Measurements from ENCODE around the gene FOXJ2. TPM values are rescaled to one million over a fixed set of nuclear protein-coding genes. Genes with fewer than 3 reads are reported as not detected.
"Not testable (repeated sequence)": the region's sequence is repeated elsewhere in the genome, so short reads cannot be mapped to it uniquely, and the experiment has no call there.

Gene FOXJ2
- total RNA-seq (10 to 100 TPM; 32.4 to 33.4 TPM), polyA plus RNA-seq (10 to 100 TPM in 1 of 2 donors, 1 to 10 TPM in 1; 4.8 to 18.3 TPM)

DNA sequence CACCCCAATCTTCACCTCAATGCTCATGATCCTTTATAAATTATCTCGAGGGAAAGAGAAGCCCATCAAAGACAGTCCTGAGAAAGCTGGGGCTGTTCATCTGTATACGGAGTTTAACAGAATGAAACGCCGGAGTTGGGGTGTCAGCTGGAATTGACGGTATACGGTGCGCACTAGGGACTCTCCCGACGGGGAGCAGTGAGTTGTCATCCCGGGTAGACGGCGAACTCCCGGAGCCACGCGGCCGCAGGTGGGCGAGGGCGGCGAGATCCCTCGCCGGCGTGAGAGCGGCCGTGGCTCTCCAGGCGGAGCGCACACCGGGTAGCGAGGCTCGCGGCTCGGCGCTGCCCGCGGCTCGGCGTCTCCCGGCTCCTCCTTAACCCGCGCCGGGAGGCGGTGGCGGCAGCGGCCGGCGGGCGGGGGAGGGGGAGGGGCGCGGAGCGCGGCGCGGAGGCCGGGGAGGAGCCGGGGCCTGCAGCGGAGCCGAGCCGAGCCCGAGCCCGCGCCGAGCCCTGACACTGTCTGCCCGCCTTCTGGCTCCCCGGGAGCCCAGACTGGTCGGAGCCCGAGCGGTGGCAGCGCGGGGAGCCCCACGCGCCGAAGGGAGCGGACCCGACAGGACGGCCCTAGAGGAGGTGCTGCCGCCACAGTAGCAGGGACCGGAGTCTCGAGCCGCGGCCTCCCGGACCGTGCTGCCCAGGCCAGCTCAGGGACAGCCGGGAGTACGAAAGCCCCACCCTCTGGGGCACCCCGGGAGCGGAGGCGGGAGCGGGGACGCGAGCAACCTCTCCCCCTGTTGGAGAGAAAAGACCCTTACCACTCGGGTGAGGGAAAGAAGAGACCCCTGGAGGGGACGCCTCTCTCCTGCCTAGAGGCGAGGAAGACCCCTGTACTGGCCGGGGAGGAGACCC lies at the start of gene FOXJ2:
Gene FOXJ2 (plus strand): TSS at position 475 of the 911 bp plus-strand sequence. CDS start 7,117 bp downstream, outside the sequence.
- DNase-seq, result peak; percentile 75 to 84 (median 82)
- Histone ChIP-seq H3K36me3 (ENCODE audit: insufficient read depth, low read length) (no peaks in the 10 kb centered on the region), H3K27me3 (ENCODE audit: insufficient read depth, low read length) (no peaks in the 10 kb centered on the region), H3K4me1 (ENCODE audit: insufficient read depth, low read length) (peaks cover 57% of the 10 kb centered on the region), H3K27ac (ENCODE audit: low read depth, low read length) (peak within 1 kb of the TSS; percentile 97), H3K4me3 (ENCODE audit: low read length in 2 of 2) (peak within 1 kb of the TSS; percentile 87 to 95), H3K9me3 (ENCODE audit: control insufficient read depth in 1 of 2, low read length in 2 of 2) (no peaks in the 10 kb centered on the region)
- intact Hi-C loops (cut with micrococcal nuclease), result loop anchor here (1.0 to 2.0 kb wide), 3 partner anchors 14 to 50 kb away; partner anchors contain the start of genes C3AR1 and NECAP1
- Mint-ChIP-seq H3K27me3 (no peaks in the 10 kb centered on the region), H3K36me3 (peaks cover 0 to 13% of the 10 kb centered on the region in 2 donors), H3K4me1 (peaks cover 41 to 56% (median 52%) of the 10 kb centered on the region in 4 donors), H3K9me3 (no peaks in the 10 kb centered on the region), H3K27ac (peak within 1 kb of the TSS; percentile 93 to 97 (median 96)), H3K4me3 (peak within 1 kb of the TSS; percentile 88 to 94 (median 90))
- CTCF ChIA-PET (ENCODE audit: partially characterized antibody), result interaction anchor here (0.6 to 8.5 kb wide), 7 partner anchors 13 to 205 kb away, joined by 3 to 85 read pairs (median 4); partner anchors contain the start of gene NECAP1
- POLR2A ChIA-PET (ENCODE audit: partially characterized antibody), result interaction anchor here (0.7 to 5.3 kb wide), 14 partner anchors 9 to 1726 kb away, joined by 3 to 29 read pairs (median 4); partner anchors contain the start of genes C3AR1, NECAP1 and SLC2A3

DNA sequence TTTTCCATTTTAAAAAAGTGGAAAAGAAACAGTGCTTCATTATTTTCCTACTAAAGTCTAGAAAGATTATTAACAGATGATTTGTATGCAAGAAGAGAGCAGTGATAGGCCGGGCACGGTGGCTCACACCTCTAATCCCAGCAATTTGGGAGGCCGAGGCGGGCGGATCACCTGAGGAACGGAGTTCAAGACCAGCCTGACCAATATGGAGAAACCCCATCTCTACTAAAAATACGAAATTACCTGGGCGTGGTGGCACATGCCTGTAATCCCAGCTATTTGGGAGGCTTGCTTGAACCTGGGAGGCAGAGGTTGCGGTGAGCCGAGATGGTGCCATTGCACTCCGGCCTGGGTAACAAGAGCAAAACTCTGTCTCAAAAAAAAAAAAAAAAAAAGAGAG lies 49.5 kb upstream of the FOXJ2 start:
- H3K4me1 ChIP-seq (ENCODE audit: insufficient read depth, low read length); H3K4me3 ChIP-seq (ENCODE audit: low read length in 2 of 2); H3K4me1 Mint-ChIP-seq; H3K27ac Mint-ChIP-seq; intact Hi-C loops (cut with micrococcal nuclease); H3K4me3 Mint-ChIP-seq; H3K9me3 Mint-ChIP-seq; H3K27me3 Mint-ChIP-seq; DNase-seq; H3K36me3 ChIP-seq (ENCODE audit: insufficient read depth, low read length); H3K27me3 ChIP-seq (ENCODE audit: insufficient read depth, low read length); H3K9me3 ChIP-seq (ENCODE audit: control insufficient read depth in 1 of 2, low read length in 2 of 2); H3K27ac ChIP-seq (ENCODE audit: low read depth, low read length); H3K36me3 Mint-ChIP-seq: not testable (repeated sequence)
- ChIA-PET POLR2A (ENCODE audit: partially characterized antibody) (interaction anchor here (0.6 to 1.6 kb wide), 2 partner anchors 9 to 50 kb away, joined by 3 read pairs; no protein-coding TSS in a partner anchor), CTCF (ENCODE audit: partially characterized antibody) (interaction anchor here (1.8 kb wide), 1 partner anchor 22 kb away, joined by 4 read pairs; no protein-coding TSS in a partner anchor)

- H3K27me3 ChIP-seq (ENCODE audit: insufficient read depth, low read length); H3K9me3 Mint-ChIP-seq; H3K4me1 ChIP-seq (ENCODE audit: insufficient read depth, low read length); H3K36me3 ChIP-seq (ENCODE audit: insufficient read depth, low read length); H3K4me1 Mint-ChIP-seq; H3K9me3 ChIP-seq (ENCODE audit: control insufficient read depth in 1 of 2, low read length in 2 of 2); intact Hi-C loops (cut with micrococcal nuclease); DNase-seq; H3K27ac ChIP-seq (ENCODE audit: low read depth, low read length); H3K36me3 Mint-ChIP-seq; H3K4me3 Mint-ChIP-seq; H3K4me3 ChIP-seq (ENCODE audit: low read length in 2 of 2); H3K27me3 Mint-ChIP-seq: not testable (repeated sequence)
- ChIA-PET POLR2A (ENCODE audit: partially characterized antibody) (interaction anchor here (0.6 kb wide), 2 partner anchors 10 to 25 kb away, joined by 3 read pairs; no protein-coding TSS in a partner anchor), CTCF (ENCODE audit: partially characterized antibody) (interaction anchor here (0.6 to 1.8 kb wide), 2 partner anchors 22 to 381 kb away, joined by 3 to 4 read pairs; no protein-coding TSS in a partner anchor)
- peak overlapping the region in 1 of 7 donors; percentile 66 for H3K27ac Mint-ChIP-seq
These were observed 49.1 kb upstream of the FOXJ2 start for GRCh38 chr12:7983460-7983859.

GRCh38 chr12:7984900-7985299 lies 47.6 kb upstream of the FOXJ2 start:
- Histone ChIP-seq H3K36me3 (ENCODE audit: insufficient read depth, low read length) (no peaks in the 10 kb centered on the region), H3K27me3 (ENCODE audit: insufficient read depth, low read length) (no peaks in the 10 kb centered on the region), H3K4me1 (ENCODE audit: insufficient read depth, low read length) (peaks cover 18% of the 10 kb centered on the region), H3K4me3 (ENCODE audit: low read length in 2 of 2) (no peak overlapping the region), H3K9me3 (ENCODE audit: control insufficient read depth in 1 of 2, low read length in 2 of 2) (no peaks in the 10 kb centered on the region), H3K27ac (ENCODE audit: low read depth, low read length) (no peak overlapping the region)
- intact Hi-C loops (cut with micrococcal nuclease), result no loop called here
- Mint-ChIP-seq H3K36me3 (no peaks in the 10 kb centered on the region), H3K9me3 (no peaks in the 10 kb centered on the region), H3K27me3 (no peaks in the 10 kb centered on the region), H3K4me1 (peaks cover 8 to 17% (median 12%) of the 10 kb centered on the region in 4 donors), H3K27ac (no peak overlapping the region), H3K4me3 (no peak overlapping the region)
- DNase-seq, result no peak
- ChIA-PET POLR2A (ENCODE audit: partially characterized antibody) (interaction anchor here (1.1 to 1.9 kb wide), 2 partner anchors 49 to 51 kb away, joined by 3 to 6 read pairs; partner anchors contain the start of gene SLC2A3), CTCF (ENCODE audit: partially characterized antibody) (interaction anchor here (1.1 kb wide), 1 partner anchor 12 kb away, joined by 5 read pairs; no protein-coding TSS in a partner anchor)

DNA sequence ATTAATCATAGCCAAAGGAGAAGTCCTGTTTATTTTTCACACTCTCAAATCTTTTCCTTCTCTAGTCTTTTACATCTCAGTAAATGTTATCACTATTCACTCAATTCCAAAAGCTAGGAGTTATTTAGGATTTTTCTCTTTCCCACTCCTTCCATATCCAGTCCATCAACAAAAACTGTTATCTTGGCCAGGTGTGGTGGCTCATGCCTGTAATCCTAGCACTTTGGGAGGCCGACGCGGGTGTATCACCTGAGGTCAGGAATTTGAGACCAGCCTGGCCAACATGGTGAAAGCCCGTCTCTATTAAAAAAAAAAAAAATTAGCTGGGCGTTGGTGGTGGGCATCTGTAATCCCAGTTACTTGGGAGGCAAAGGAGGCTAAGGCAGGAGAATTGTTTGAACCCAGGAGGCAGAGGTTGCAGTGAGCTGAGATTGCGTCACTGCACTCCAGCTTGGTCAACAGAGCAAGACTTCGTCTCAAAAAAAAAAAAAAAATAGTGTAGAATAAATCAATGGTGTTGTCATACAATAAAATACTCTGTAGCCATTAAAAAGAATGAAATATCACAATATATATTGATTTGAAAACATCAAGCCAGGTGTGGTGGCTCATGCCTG lies 46.6 kb upstream of the FOXJ2 start:
- Histone ChIP-seq H3K9me3 (ENCODE audit: control insufficient read depth in 1 of 2, low read length in 2 of 2) (no peaks in the 10 kb centered on the region), H3K4me3 (ENCODE audit: low read length in 2 of 2) (no peak overlapping the region), H3K4me1 (ENCODE audit: insufficient read depth, low read length) (peaks cover 28% of the 10 kb centered on the region), H3K27me3 (ENCODE audit: insufficient read depth, low read length) (no peaks in the 10 kb centered on the region), H3K27ac (ENCODE audit: low read depth, low read length) (no peak overlapping the region), H3K36me3 (ENCODE audit: insufficient read depth, low read length) (no peaks in the 10 kb centered on the region)
- no peaks in the 10 kb centered on the region for H3K9me3 Mint-ChIP-seq
- peak overlapping the region in 2 of 7 donors; percentile 78 to 88 for H3K27ac Mint-ChIP-seq
- H3K27me3 Mint-ChIP-seq, result no peaks in the 10 kb centered on the region
- peaks cover 16 to 27% (median 20%) of the 10 kb centered on the region in 4 donors for H3K4me1 Mint-ChIP-seq
- no peak for DNase-seq
- CTCF ChIA-PET (ENCODE audit: partially characterized antibody), result interaction anchor here (0.9 kb wide), 1 partner anchor 49 kb away, joined by 3 read pairs; no protein-coding TSS in a partner anchor
- H3K36me3 Mint-ChIP-seq, result no peaks in the 10 kb centered on the region
- intact Hi-C loops (cut with micrococcal nuclease), result no loop called here
- no peak overlapping the region for H3K4me3 Mint-ChIP-seq
- POLR2A ChIA-PET (ENCODE audit: partially characterized antibody), result interaction anchor here (0.6 to 2.2 kb wide), 4 partner anchors 15 to 69 kb away, joined by 3 to 21 read pairs (median 4); partner anchors contain the start of gene SLC2A3

GRCh38 chr12:7989827-7990491 lies 42.6 kb upstream of the FOXJ2 start:
- H3K4me3 ChIP-seq (ENCODE audit: low read length in 2 of 2), result peak overlapping the region; percentile 14 to 46
- CTCF ChIA-PET (ENCODE audit: partially characterized antibody), result interaction anchor here (0.8 to 4.4 kb wide), 5 partner anchors 19 to 130 kb away, joined by 3 to 58 read pairs (median 4); partner anchors contain the start of gene SLC2A3
- no peaks in the 10 kb centered on the region for H3K36me3 Mint-ChIP-seq
- H3K36me3 ChIP-seq (ENCODE audit: insufficient read depth, low read length), result no peaks in the 10 kb centered on the region
- POLR2A ChIA-PET (ENCODE audit: partially characterized antibody), result interaction anchor here (0.6 to 8.9 kb wide), 8 partner anchors 19 to 72 kb away, joined by 3 to 75 read pairs (median 4); partner anchors contain the start of gene SLC2A3
- H3K27ac Mint-ChIP-seq, result peak overlapping the region; percentile 79 to 98 (median 95)
- intact Hi-C loops (cut with micrococcal nuclease), result loop anchor here (1.0 kb wide), 3 partner anchors 20 to 57 kb away; no protein-coding TSS in a partner anchor
- H3K27me3 ChIP-seq (ENCODE audit: insufficient read depth, low read length), result no peaks in the 10 kb centered on the region
- H3K9me3 Mint-ChIP-seq, result no peaks in the 10 kb centered on the region
- no peaks in the 10 kb centered on the region for H3K27me3 Mint-ChIP-seq
- H3K9me3 ChIP-seq (ENCODE audit: control insufficient read depth in 1 of 2, low read length in 2 of 2), result no peaks in the 10 kb centered on the region
- peak overlapping the region; percentile 64 to 90 (median 80) for H3K4me3 Mint-ChIP-seq
- H3K27ac ChIP-seq (ENCODE audit: low read depth, low read length), result peak overlapping the region; percentile 57
- peaks cover 21 to 36% (median 26%) of the 10 kb centered on the region in 4 donors for H3K4me1 Mint-ChIP-seq
- peaks cover 44% of the 10 kb centered on the region for H3K4me1 ChIP-seq (ENCODE audit: insufficient read depth, low read length)
- peak; percentile 60 to 85 (median 67) for DNase-seq

Measured in CD4-positive, alpha-beta memory T cell (primary cell).